Left lung (tissue), 10 donors: ENCODE measurements around the gene ADGRL3. TPM values are rescaled to one million over a fixed set of nuclear protein-coding genes. Genes with fewer than 3 reads are reported as not detected.

ENCODE experiments used
- ATAC-seq: fragments of 200-7000 bp; cut with Tn5 transposase; one replicate; pipeline ENCODE4 v1.9.1; 2020; ENCODE audit warnings: moderate library complexity
- DNase-seq, 4 donors: peaks; one replicate each; pipeline ENCODE4 v3.0.0-alpha.2; 2013 to 2020
- H3K27ac ChIP-seq, 2 donors: fragments of 200-600 bp; sonication (generic) in 1 of 2; one replicate each; pipeline versions ENCODE4 v1.5.0 to v1.8.0; 2020 to 2021
- H3K27me3 ChIP-seq, 2 donors: fragments of 200-600 bp; sonication (generic) in 1 of 2; one replicate each; pipeline versions ENCODE4 v1.5.0 to v1.8.0; 2020 to 2021
- H3K36me3 ChIP-seq, 2 donors: fragments of 200-600 bp; sonication (generic) in 1 of 2; one replicate each; pipeline versions ENCODE4 v1.5.0 to v1.8.0; 2020 to 2021
- H3K4me1 ChIP-seq, 2 donors: fragments of 200-600 bp; one replicate each; pipeline ENCODE4 v1.8.0; 2021
- H3K4me3 ChIP-seq, 2 donors: fragments of 200-600 bp; sonication (generic) in 1 of 2; one replicate each; pipeline versions ENCODE4 v1.5.0 to v1.8.0; 2020 to 2021; ENCODE audit warnings: mild to moderate bottlenecking in 1 of 2
- H3K9me3 ChIP-seq, 2 donors: fragments of 200-600 bp; sonication (generic) in 1 of 2; one replicate each; pipeline versions ENCODE4 v1.5.0 to v1.8.0; 2020 to 2021
- CTCF ChIP-seq, 2 donors: fragments of 200-600 bp; sonication (generic) in 1 of 2; IDR thresholded peaks; one replicate each; pipeline versions ENCODE4 v1.5.0 to v1.8.0; 2021; ENCODE audit warnings: antibody characterized with exemption in 2 of 2
- intact Hi-C, 2 donors: fragments of 100-400 bp; cut with DNase I; formaldehyde crosslinking; loops; one replicate each; pipeline versions ENCODE4 v1.11.2 to v1.14.2; 2022
- polyA plus RNA-seq, 6 donors: library from polyadenylated mRNA; unstranded; fragments of 120-200 nt; gene quantifications; one replicate each; pipeline ENCODE4 v1.2.1, GENCODE V29; 2013; ENCODE audit not compliant: insufficient read length in 6 of 6
- total RNA-seq, 2 donors: library from RNA; stranded (reverse); fragmentation: NEBNext Ultra II Directional; extraction: Animal tissue kit (Norgen Biotek cat#: 25700); gene quantifications; one replicate each; pipeline ENCODE4 v1.2.1, GENCODE V29; 2021
- donor health status: DM: no; HTN: yes; CAD: no.
- donor health status: DM: no; HTN: no; CAD: no.

ADGRL3 gene
- total and polyA plus RNA-seq, 8 donors = 2.7 to 23.4 (median 19.6) TPM

- Histone ChIP-seq H3K9me3 (no peaks in the 10 kb centered on the region), H3K27ac (no peak overlapping the region), H3K27me3 (no peaks in the 10 kb centered on the region), H3K4me3 (no peak overlapping the region), H3K4me1 (no peaks in the 10 kb centered on the region), H3K36me3 (no peaks in the 10 kb centered on the region)
- peak in 2 of 4 donors; percentile 58 to 74 for DNase-seq
- intact Hi-C loops = no loop called here
- no peak for TF ChIP-seq CTCF (IDR thresholded peaks at IDR 0.05)
- no peak for ATAC-seq
These were observed 332.3 kb downstream of the ADGRL3 start for GRCh38 chr4:61532336-61533000.

GRCh38 chr4:61533140-61533539 is 333.0 kb downstream of the ADGRL3 start:
- H3K4me3 ChIP-seq = no peak overlapping the region
- H3K27me3 ChIP-seq = no peaks in the 10 kb centered on the region
- no peaks in the 10 kb centered on the region for H3K36me3 ChIP-seq
- TF ChIP-seq CTCF (IDR thresholded peaks at IDR 0.05) = no peak
- ATAC-seq (no peak), DNase-seq (no peak)
- no peaks in the 10 kb centered on the region for H3K9me3 ChIP-seq
- no peak overlapping the region for H3K27ac ChIP-seq
- no peaks in the 10 kb centered on the region for H3K4me1 ChIP-seq
- intact Hi-C loops = no loop called here

GRCh38 chr4:61540944-61541343 is 340.8 kb downstream of the ADGRL3 start:
- TF ChIP-seq CTCF (IDR thresholded peaks at IDR 0.05) = no peak
- Histone ChIP-seq H3K4me3 (no peak overlapping the region), H3K4me1 (no peaks in the 10 kb centered on the region), H3K27ac (no peak overlapping the region), H3K27me3 (no peaks in the 10 kb centered on the region), H3K36me3 (no peaks in the 10 kb centered on the region), H3K9me3 (no peaks in the 10 kb centered on the region)
- ATAC-seq (peak; percentile 35), DNase-seq (no peak)
- intact Hi-C loops = no loop called here

GRCh38 chr4:61541459-61541858 is 341.3 kb downstream of the ADGRL3 start:
- H3K27me3 ChIP-seq = no peaks in the 10 kb centered on the region
- no peak overlapping the region for H3K4me3 ChIP-seq
- ATAC-seq (no peak), DNase-seq (no peak)
- no peaks in the 10 kb centered on the region for H3K4me1 ChIP-seq
- intact Hi-C loops = no loop called here
- H3K9me3 ChIP-seq = no peaks in the 10 kb centered on the region
- H3K36me3 ChIP-seq = no peaks in the 10 kb centered on the region
- TF ChIP-seq CTCF (IDR thresholded peaks at IDR 0.05) = no peak
- H3K27ac ChIP-seq = no peak overlapping the region

- Histone ChIP-seq H3K4me3 (no peak overlapping the region), H3K27ac (no peak overlapping the region), H3K36me3 (no peaks in the 10 kb centered on the region), H3K4me1 (no peaks in the 10 kb centered on the region), H3K27me3 (no peaks in the 10 kb centered on the region), H3K9me3 (peaks cover 0 to 3% of the 10 kb centered on the region in 2 donors)
- ATAC-seq (no peak), DNase-seq (no peak)
- intact Hi-C loops = no loop called here
- no peak for TF ChIP-seq CTCF (IDR thresholded peaks at IDR 0.05)
These were observed 343.9 kb downstream of the ADGRL3 start for GRCh38 chr4:61543976-61544375.
